GM21737 (cell line): ENCODE measurements around the gene PRODH2.
"Not testable (repeated sequence)": the region's sequence is repeated elsewhere in the genome, so short reads cannot be mapped to it uniquely, and the experiment has no call there.

Experiments used
- ATAC-seq: cut with Tn5 transposase; IDR thresholded peaks from one replicate; pipeline ENCODE4 v1.9.1; 2021; ENCODE audit warnings: mild to moderate bottlenecking, moderate library complexity; ENCODE audit not compliant: unreplicated experiment

Gene PRODH2

DNA sequence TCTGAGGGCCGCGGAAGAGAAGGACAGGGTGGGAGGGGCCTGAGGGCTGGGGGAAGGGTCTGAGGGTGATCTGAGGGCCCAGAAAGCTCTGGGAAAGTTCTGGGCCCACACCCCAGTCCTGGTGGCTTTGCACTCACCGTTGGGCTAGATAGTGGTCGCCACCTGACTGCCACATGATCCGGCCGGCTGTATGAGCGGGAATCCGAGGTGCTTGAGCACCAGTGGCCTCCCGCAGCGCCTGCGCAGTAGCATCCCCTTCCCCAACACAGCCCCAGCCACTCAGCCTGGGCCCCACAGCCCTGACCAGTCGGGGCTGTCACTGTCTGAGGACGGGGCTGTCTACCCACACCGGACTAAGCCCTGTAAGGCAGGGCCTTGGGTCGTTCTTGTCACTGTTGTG, 15.0 kb downstream of the PRODH2 start:
- no peak for ATAC-seq

DNA sequence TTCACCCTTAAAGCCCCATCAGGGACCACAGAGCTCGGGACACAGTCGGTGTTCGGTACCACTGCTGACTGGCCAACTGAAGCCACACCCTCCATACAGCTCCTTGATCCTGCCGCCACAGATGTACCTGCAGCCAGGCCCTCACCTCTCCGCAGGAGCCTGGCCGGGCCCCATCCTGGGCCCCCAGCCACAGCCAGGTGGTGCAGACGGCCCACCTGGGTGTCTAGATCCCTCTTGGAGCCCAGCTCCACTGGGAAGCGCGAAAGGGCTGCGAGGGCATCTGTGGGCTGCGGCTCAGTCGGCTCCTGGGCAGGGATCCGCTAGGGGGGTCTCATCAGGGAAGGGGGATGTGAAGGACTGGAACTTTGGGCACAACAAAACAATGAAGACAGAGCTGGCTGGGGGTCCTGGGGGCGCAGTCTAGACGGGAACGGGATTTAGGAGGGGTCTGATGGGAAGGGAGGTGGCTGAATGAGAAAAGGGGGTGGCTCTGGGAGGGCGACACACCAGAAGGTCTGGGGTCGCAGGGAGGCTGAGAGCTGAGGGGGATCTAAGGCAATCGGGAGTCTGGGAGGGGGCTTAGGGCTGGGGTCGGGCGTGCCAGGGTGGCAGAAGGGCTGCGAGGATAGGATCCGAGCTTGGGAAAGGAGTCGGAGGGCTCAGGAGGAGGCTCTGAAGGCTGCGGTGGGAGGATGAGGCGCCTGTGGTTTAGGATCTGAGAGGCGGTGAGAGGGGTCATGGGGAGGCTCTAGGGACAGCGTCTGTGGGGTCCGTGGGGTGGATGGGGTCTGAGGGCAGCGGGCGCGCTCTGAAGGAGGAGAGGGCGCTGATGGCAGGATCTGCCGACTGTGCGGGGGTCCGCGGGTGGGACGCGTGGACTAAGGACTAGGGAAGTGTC, 15.8 kb downstream of the PRODH2 start:
- ATAC-seq, result no peak

DNA sequence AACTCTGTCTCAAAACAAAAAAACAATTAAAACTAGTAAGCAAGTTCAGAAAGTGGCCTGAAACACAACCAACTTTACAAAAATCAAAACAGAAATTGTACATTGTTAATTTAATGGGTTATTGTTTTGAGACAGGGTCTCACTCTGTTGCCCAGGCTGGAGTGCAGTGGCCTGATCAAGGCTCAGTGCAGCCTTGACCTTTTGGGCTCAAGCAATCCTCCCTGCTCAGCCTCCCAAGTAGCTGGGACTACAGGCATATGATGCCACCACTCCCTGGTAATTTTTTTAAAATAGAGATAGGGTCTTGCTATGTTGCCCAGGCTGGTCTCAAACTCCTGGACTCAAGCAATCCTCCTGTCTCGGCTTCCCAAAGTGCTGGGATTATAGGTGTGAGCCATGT, 17.1 kb downstream of the PRODH2 start:
- not testable (repeated sequence) for ATAC-seq

DNA sequence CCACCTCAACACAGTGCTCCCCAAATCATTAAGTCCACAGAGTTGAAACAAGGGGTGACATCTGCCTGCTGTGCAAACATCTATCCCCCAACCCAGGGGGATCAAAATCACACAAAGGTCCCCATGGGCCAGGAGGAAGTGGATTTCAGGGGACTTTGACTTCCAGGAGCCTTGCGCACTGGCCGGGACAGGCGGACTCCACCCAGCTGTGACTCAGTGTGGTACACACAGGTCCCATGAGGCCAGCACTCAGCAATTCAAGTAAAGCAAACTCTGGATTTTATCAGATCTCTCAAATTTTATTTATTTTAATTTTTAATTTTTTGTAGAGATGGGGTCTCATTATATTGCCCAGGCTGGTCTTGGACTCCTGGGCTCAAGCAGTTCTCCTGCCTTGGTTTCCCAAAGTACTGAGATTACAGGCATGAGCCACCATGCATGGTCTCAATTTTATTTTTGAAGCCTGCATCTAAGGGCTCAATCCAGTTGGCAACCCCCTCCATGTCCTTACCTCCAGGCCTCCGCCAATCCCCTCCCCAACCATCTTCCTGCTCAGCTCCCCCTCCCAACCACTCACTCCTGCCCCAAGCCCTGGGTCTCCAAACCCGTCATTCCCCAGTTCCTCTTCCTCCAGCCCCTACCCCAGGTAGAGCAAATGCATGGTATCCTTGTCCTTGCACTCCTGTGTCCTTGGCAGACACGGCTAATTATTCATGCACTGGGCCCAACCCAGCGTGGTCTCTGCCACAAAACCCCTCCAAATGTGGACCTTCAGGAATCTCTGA, 19.1 kb downstream of the PRODH2 start:
- ATAC-seq, result no peak

DNA sequence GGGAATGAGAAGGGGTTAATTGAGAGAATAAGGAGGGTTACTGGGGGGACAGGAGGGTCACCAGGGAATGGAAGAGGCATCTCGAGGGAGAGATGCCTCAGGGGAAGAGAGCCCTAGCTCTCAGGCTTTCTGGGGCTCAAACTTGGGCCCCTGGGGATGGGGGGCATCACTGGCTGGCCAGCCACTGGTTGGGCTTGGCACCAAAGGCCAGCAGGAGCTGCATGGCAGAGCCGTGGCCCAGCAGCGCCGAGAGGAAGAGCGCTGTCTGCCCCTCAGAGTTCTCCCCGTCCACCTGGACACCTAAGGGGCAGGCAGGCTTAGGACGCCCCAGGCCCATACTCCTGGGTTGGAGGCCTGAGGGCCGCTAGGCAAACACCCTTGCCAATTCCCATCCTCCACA, 19.8 kb downstream of the PRODH2 start:
- no peak for ATAC-seq

DNA sequence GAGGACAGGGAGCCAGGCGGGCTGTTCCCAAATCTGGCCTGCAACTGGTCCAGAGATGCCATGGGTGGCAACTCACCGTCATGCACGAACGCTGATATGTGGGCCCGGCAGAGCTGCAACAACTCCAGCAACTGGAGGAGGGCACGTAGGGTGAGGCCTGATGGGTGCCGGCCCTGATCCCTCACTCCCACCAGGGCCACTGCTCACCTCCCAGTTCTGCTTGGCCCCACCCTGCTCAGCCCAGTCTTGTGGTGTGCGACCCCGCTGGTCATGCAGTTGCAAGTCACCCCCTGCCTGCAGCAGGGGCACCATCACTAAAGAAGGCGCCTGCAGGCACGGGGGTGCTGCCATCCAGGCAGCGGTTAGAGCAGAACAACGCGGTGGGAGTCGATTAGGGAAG, 20.3 kb downstream of the PRODH2 start:
- ATAC-seq, result no peak

DNA sequence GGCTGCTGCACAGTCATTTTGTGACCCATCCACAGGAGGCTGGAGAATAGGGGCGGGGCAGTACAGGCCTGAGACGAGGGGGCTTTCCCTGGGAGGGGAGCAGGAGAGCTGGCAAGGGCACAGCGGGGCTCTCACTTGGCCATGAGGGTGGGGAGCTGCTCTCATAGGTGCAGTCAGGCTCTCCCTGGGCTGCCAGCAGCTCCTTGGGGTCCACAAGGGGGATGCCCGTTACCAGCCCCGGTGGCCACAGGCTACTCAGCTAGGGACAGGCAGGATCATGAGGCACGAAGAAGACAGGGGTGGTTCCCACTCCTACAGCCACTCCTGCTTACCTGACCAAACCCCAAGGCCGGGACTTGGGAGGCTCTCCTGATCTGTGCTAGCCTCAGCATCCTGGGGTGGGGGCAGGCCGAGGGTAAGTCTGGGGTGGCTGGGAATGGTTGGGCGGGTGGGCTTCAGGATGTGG, 20.8 kb downstream of the PRODH2 start:
- ATAC-seq, result no peak

DNA sequence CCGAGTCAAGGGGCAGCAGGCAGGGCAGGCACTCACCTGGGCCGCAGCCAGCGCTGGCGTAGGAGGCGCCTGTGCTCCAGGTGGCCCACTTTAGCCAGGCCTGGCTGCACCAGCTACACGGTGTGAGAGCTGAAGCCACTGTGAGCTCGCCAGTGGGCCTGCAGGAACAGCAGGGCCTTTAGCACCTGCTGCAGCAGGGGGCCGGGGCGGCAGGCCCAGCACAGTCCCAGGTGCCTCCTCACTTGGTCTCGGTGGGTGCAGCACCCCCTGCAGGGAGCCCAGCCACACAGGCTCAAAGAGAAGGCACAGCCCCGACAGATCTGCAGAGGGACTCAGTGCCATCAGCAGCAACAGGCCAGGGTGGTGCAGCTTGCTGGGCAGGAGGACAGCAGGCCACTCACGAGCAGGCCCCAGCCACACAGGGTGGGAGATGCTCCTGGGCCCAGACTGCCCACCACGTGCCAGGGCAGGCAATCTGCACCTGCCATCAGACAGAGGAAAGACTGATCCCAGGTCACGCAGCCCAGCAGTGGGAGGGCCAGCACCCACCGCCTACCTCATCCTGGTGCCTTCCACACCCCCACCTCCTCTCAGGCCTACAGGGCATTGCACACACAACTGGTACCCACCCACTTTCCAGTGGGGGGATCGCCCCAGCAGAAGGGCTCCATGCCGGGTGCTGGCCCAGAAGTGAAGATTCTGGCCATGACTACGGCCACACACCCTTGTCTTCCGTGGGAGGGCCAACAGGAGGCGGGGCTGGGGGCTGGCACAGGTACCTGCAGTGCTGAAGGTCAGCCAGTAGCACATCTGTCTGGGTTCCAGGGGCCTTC, 21.4 kb downstream of the PRODH2 start:
- ATAC-seq, result no peak

GRCh38 chr19:35789978-35790944, 22.4 kb downstream of the PRODH2 start:
- no peak for ATAC-seq

DNA sequence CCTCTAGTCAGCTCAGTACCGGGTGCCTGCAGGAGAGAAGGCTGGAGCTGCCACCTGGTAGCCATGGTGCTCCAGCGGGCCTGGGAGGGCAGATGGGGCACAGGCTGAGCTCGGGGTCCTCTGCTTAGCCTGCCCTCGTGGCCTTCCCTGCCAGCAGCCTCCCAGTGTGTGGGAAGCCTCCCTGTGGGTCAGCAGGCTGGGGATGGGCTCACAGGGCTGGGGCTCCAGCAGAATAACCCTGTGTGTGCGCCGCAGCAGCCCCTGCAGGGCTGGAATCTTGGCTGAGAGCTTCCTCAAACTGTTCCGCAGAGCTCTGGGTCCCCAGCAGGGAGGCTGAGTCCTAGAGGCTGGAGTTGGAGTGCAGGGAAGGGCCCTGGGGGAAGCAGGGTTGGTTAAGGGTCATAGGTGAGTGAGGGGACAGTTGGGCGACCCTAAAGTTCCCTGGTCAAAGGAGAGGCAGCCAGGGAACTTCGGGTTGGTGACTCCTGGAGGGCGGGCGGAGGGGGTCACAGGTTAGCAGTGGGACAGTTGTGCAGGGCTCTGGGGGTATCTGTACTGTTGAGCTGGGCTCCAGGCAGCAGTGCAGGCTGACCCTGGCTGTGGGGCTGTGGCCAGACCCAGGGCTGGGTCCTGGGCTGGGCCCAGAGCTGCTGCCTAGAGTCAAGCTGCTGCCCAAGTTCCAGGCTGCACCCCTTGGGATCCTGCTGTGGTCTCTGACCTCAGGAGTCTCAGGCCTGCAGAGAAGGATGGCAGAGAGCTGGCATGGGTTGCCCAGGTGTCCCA, 23.3 kb downstream of the PRODH2 start:
- ATAC-seq, result no peak

GRCh38 chr19:35788205-35788960, 24.3 kb downstream of the PRODH2 start:
- ATAC-seq, result no peak

GRCh38 chr19:35787227-35787799, 25.3 kb downstream of the PRODH2 start:
- ATAC-seq, result no peak

DNA sequence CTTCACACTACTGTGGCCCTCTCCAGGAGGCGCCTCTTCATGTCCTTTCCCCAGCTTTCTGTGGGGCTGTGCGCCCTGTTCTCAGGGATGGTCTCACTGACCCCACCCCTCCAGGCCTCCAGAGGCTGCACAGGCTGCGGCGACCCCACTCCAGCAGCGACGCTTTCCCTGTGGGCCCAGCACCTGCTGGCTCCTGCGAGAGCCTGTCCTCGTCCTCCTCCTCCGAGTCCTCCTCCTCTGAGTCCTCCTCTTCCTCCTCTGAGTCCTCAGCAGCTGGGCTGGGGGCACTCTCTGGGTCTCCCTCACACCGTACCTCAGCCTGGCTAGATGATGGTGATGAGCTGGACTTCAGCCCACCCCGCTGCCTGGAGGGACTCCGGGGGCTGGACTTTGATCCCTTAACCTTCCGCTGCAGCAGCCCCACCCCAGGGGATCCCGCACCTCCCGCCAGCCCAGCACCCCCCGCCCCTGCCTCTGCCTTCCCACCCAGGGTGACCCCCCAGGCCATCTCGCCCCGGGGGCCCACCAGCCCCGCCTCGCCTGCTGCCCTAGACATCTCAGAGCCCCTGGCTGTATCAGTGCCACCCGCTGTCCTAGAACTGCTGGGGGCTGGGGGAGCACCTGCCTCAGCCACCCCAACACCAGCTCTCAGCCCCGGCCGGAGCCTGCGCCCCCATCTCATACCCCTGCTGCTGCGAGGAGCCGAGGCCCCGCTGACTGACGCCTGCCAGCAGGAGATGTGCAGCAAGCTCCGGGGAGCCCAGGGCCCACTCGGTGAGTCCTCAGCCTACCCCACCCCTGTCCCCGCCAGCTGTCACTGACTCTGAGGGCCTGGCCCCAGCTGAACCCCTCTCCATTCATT, 26.1 kb downstream of the PRODH2 start:
- ATAC-seq, result no peak

DNA sequence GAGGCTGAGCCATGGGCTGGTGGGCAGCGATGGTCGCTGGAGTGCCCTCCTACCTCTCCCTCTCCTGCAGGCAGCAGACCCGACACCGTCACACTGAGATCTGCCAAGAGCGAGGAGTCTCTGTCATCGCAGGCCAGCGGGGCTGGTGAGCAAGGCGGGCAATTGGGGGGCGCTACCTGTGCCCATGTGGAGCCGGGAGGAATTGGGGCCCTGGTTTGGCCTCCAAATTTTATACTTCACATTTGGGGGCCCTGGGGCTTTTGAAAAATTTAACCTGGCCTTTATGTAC, 27.4 kb downstream of the PRODH2 start:
- no peak for ATAC-seq

DNA sequence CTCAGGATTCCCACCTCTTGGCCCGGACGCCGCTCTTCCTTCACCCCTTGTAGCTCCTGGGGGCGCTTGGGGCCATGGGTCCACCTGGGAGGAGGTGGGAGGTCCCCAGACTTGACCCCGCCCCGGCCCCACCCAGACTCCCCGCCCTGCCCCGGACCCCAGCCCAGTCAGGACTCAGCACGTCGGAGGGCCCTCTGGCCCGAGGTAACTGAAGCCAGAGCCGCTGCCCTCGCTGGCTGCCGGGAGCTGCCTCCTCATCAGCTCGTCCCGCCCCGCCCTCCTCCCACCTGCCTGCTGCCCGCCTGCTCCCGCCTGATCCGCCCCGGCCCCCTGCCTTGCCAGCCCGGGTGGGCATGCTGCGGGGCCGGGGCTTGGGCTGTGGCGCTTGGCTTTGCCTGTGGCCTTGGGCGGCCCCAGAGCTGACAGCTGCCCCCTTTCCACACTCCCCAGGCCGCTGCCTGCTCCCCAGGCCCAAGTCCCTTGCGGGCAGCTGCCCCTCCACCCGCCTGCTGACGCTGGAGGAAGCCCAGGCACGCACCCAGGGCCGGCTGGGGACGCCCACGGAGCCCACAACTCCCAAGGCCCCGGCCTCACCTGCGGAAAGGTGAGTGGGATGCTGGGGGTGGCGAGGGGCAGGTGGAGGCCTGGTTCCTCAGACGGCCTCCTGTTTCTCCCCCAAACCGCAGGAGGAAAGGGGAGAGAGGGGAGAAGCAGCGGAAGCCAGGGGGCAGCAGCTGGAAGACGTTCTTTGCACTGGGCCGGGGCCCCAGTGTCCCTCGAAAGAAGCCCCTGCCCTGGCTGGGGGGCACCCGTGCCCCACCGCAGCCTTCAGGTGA, 27.9 kb downstream of the PRODH2 start:
- ATAC-seq, result no peak
